K562 (cell line): ENCODE measurements around the gene FBXL13. TPM values are rescaled to one million over a fixed set of nuclear protein-coding genes. Genes with fewer than 3 reads are reported as not detected.

Experiments used
- ATAC-seq: fragments of 200-7000 bp; cut with Tn5 transposase; 3 replicates; pipeline ENCODE4 v1.9.1; 2020; ENCODE audit warnings: moderate library complexity
- BruUV-seq: library from RNA; stranded (reverse); fragments of 400-500 nt; replicated peaks from 2 replicates; lab custom pipeline; 2021; lab: Mats Ljungman, UMichigan
- CTCF ChIA-PET: fragments of 300-600 bp; formaldehyde crosslinking; extraction: SDS; loops from one replicate; lab custom pipeline; 2021; ENCODE audit warnings: low intra/inter-chr PET ratio; lab: Yijun Ruan, JAX
- POLR2A ChIA-PET: fragments of 300-600, 350-650 bp; sonication (Branson Sonifier 250); formaldehyde crosslinking; extraction: SDS; loops from one replicate; lab custom pipeline; 2021; ENCODE audit warnings: antibody characterized with exemption, inconsistent platforms; lab: Yijun Ruan, JAX
- DNase-seq, 4 experiments: peaks; one replicate each; pipeline versions ENCODE4 v3.0.0 to v3.0.0-alpha.2; 2011 to 2018; ENCODE audit warnings: low spot score in 3 of 4, mixed read lengths in 3 of 4; ENCODE audit errors: extremely low read depth in 1 of 4
- FAIRE-seq: peaks from 2 replicates; lab custom pipeline; 2011; peaks lifted over from hg19 to GRCh38; lab: Jason Lieb, UNC
- H2AFZ ChIP-seq: 2 replicates; pipeline ENCODE4 v1.6.0; 2011; ENCODE audit warnings: low read depth, low read length, control low read depth, inconsistent platforms
- H3K27ac ChIP-seq: fragments of 200-600 bp; 3 replicates; pipeline ENCODE4 v1.8.0; 2011; ENCODE audit warnings: low read depth, mild to moderate bottlenecking, control low read depth, inconsistent platforms, low read length, moderate library complexity, mixed read lengths; ENCODE audit errors: extremely low read depth
- H3K27me3 ChIP-seq, 2 experiments: fragments of 300-600 bp in 1 of 2; 2 replicates in 1 of 2; 3 replicates in 1 of 2; pipeline versions ENCODE4 v1.6.0 to v1.8.0; 2011; ENCODE audit warnings: inconsistent platforms in 2 of 2, low read length in 2 of 2, mild to moderate bottlenecking in 1 of 2, mixed read lengths in 1 of 2, moderate library complexity in 1 of 2; ENCODE audit not compliant: control insufficient read depth in 2 of 2, insufficient read depth in 2 of 2
- H3K36me3 ChIP-seq: fragments of 300-600 bp; 3 replicates; pipeline ENCODE4 v1.8.0; 2011; ENCODE audit warnings: mild to moderate bottlenecking, low read length, inconsistent platforms; ENCODE audit not compliant: control insufficient read depth, insufficient read depth
- H3K4me1 ChIP-seq, 2 experiments: fragments of 200-600 bp in 1 of 2; replicated peaks in 1 of 2; 2 replicates in 1 of 2; 3 replicates in 1 of 2; pipeline versions ENCODE4 v1.5.1 to v1.8.0; 2011; ENCODE audit warnings: inconsistent platforms in 2 of 2, low read length in 2 of 2, mild to moderate bottlenecking in 1 of 2, mixed read lengths in 1 of 2, moderate library complexity in 1 of 2; ENCODE audit not compliant: control insufficient read depth in 2 of 2, insufficient read depth in 2 of 2
- H3K4me2 ChIP-seq: 2 replicates; pipeline ENCODE4 v1.6.1; 2011; ENCODE audit warnings: low read length, control low read depth, inconsistent platforms, mixed read lengths; ENCODE audit not compliant: insufficient read depth
- H3K4me3 ChIP-seq: fragments of 200-600 bp; sonication (generic), shearing (Covaris generic); 2 replicates; pipeline ENCODE4 v1.5.1; 2016; ENCODE audit warnings: control low read depth, inconsistent platforms
- H3K79me2 ChIP-seq: fragments of 200-600 bp; 3 replicates; pipeline ENCODE4 v1.8.0; 2011; ENCODE audit warnings: low read length, inconsistent platforms; ENCODE audit not compliant: control insufficient read depth, insufficient read depth
- H3K9ac ChIP-seq, 2 experiments: 2 replicates each; pipeline versions ENCODE4 v1.6.0 to v1.6.1; 2011; ENCODE audit warnings: low read depth in 2 of 2, low read length in 2 of 2, control low read depth in 1 of 2, inconsistent platforms in 1 of 2, mild to moderate bottlenecking in 1 of 2, mixed read lengths in 1 of 2; ENCODE audit not compliant: insufficient read depth in 1 of 2
- H3K9me1 ChIP-seq: one replicate; pipeline ENCODE4 v1.6.0; 2011; ENCODE audit warnings: inconsistent platforms, mild to moderate bottlenecking, low read length, moderate library complexity; ENCODE audit not compliant: control insufficient read depth, insufficient read depth
- H3K9me3 ChIP-seq: replicated peaks from 2 replicates; pipeline ENCODE4 v1.5.1; 2011; ENCODE audit warnings: low read depth, low read length, inconsistent platforms; ENCODE audit not compliant: control insufficient read depth, insufficient read depth
- H4K20me1 ChIP-seq: replicated peaks from 2 replicates; pipeline ENCODE4 v1.6.1; 2011; ENCODE audit warnings: low read length, inconsistent platforms, mixed read lengths; ENCODE audit not compliant: control insufficient read depth, insufficient read depth
- ARID1B ChIP-seq: fragments of 450-650 bp; IDR thresholded peaks from 2 replicates; pipeline ENCODE4 v1.6.1; 2016; ENCODE audit warnings: antibody characterized with exemption, mild to moderate bottlenecking, inconsistent platforms
- ARID2 ChIP-seq: fragments of 450-650 bp; IDR thresholded peaks from 2 replicates; pipeline ENCODE4 v1.6.1; 2017; ENCODE audit warnings: antibody characterized with exemption, mild to moderate bottlenecking
- CBFA2T2 ChIP-seq: fragments of 450-650 bp; conservative IDR thresholded peaks from 2 replicates; pipeline ENCODE4 v1.6.1; 2017; ENCODE audit warnings: mild to moderate bottlenecking
- CBFA2T3 ChIP-seq: fragments of 450-650 bp; IDR thresholded peaks from 2 replicates; pipeline ENCODE4 v1.6.1; 2017
- CBX5 ChIP-seq: IDR thresholded peaks from 2 replicates; pipeline ENCODE4 v1.6.1; 2014; ENCODE audit warnings: low read depth, borderline replicate concordance
- CREM ChIP-seq: IDR thresholded peaks from 2 replicates; pipeline ENCODE4 v1.6.1; 2014; ENCODE audit warnings: antibody characterized with exemption, low read depth
- NCOA2 ChIP-seq, 2 experiments: fragments of 450-650 bp; IDR thresholded peaks; 2 replicates each; pipeline ENCODE4 v1.6.1; 2018; ENCODE audit warnings: mild to moderate bottlenecking in 2 of 2, moderate library complexity in 1 of 2; ENCODE audit not compliant: partially characterized antibody in 2 of 2
- NCOR1 ChIP-seq: fragments of 450-650 bp; IDR thresholded peaks from 2 replicates; pipeline ENCODE4 v1.6.1; 2016; ENCODE audit warnings: mild to moderate bottlenecking, moderate library complexity
- NFE2 ChIP-seq: IDR thresholded peaks from 2 replicates; pipeline ENCODE4 v1.6.1; 2014; ENCODE audit warnings: antibody characterized with exemption, low read depth
- POLR2AphosphoS5 ChIP-seq: IDR thresholded peaks from 2 replicates; pipeline ENCODE4 v1.6.1; 2011; ENCODE audit warnings: mild to moderate bottlenecking, low read depth, low read length, moderate library complexity; ENCODE audit not compliant: control insufficient read depth, insufficient read depth
- SMC3 ChIP-seq: conservative IDR thresholded peaks from 2 replicates; pipeline ENCODE4 v1.6.1; 2011; ENCODE audit warnings: low read depth, low read length, improper control_type of control experiment; ENCODE audit not compliant: insufficient read depth
- TAL1 ChIP-seq: fragments of 450-650 bp; IDR thresholded peaks from 2 replicates; pipeline ENCODE4 v1.6.1; 2016; ENCODE audit warnings: mild to moderate bottlenecking
- TCF3 ChIP-seq: sonication (generic); formaldehyde crosslinking; IDR thresholded peaks from 2 replicates; pipeline ENCODE4 v1.4.0; 2020; ENCODE audit warnings: mild to moderate bottlenecking, missing genetic modification reagents
- TOE1 ChIP-seq, 2 experiments: fragments of 450-650 bp in 1 of 2; sonication (generic) in 1 of 2; formaldehyde crosslinking in 1 of 2; IDR thresholded peaks; 2 replicates each; pipeline versions ENCODE4 v1.7.1 to v1.8.0; 2016 to 2022; ENCODE audit warnings: borderline replicate concordance in 2 of 2, mild to moderate bottlenecking in 2 of 2, antibody characterized with exemption in 1 of 2, inconsistent platforms in 1 of 2, low read depth in 1 of 2, missing genetic modification reagents in 1 of 2, moderate library complexity in 1 of 2
- ZBTB7A ChIP-seq: IDR thresholded peaks from 2 replicates; pipeline ENCODE4 v1.6.1; 2011; ENCODE audit warnings: low read depth, mild to moderate bottlenecking, low read length, moderate library complexity, borderline replicate concordance; ENCODE audit not compliant: control insufficient read depth
- WGBS: fragments of 100-300 bp; shearing (Covaris generic); methylation state at CpG from one replicate; pipeline ENCODE4 v1.1.6; 2016; ENCODE audit warnings: low coverage, mixed read lengths; ENCODE audit not compliant: insufficient coverage; ENCODE audit errors: missing lambda C conversion rate; 5-methylcytosine and 5-hydroxymethylcytosine counted together
- in situ Hi-C: fragments of 300-500 bp; cut with MboI; formaldehyde crosslinking; loops from 4 replicates; pipeline ENCODE4 v1.15.0; 2018; ENCODE audit warnings: inconsistent platforms, mixed read lengths
- intact Hi-C: fragments of 100-400 bp; cut with micrococcal nuclease; formaldehyde crosslinking; loops from 2 replicates; pipeline ENCODE4 v1.14.2; 2022
- polyA plus RNA-seq, 8 experiments: library from polyadenylated mRNA; depleted of rRNA in 4 of 8; stranded (reverse) in 5 of 8; unstranded in 3 of 8; fragments of >200 nt; fragmentation: Nextera tagmentation in 2 of 8; fragmentation: Illumina TruSeq in 1 of 8; extraction: Ambion mirVana in 2 of 8; extraction: Trizol in 1 of 8; gene quantifications; 2 replicates each; pipeline versions ENCODE4 v1.2.1 to v1.2.3, GENCODE V29; 2011 to 2014; ENCODE audit warnings: inconsistent platforms in 1 of 8, missing spikeins in 1 of 8
- total RNA-seq, 7 experiments: library from RNA; depleted of rRNA in 6 of 7; stranded (reverse); fragments of >200 nt in 6 of 7; fragmentation: Illumina TruSeq in 2 of 7; extraction: Trizol in 2 of 7; gene quantifications; 2 replicates each; pipeline versions ENCODE4 v1.2.1 to v1.2.3, GENCODE V29; 2011 to 2021; ENCODE audit warnings: low replicate concordance in 1 of 7
- TF ChIP-seq, protein P1 (sequence below): fragments of 450-650 bp; formaldehyde crosslinking; IDR thresholded peaks from 2 replicates; pipeline ENCODE4 v1.4.0; 2020; ENCODE audit warnings: mild to moderate bottlenecking, moderate library complexity
- TF ChIP-seq, protein P2 (sequence below): fragments of 450-650 bp; IDR thresholded peaks from 2 replicates; pipeline ENCODE4 v1.6.1; 2016; ENCODE audit warnings: mild to moderate bottlenecking

Gene FBXL13
- total and polyA plus RNA-seq, 9 of the 15 experiments (the other 6 are each of a cell fraction or from before 2014, with no cell fraction given): 16.3 to 55.0 (median 25.4) TPM

DNA sequence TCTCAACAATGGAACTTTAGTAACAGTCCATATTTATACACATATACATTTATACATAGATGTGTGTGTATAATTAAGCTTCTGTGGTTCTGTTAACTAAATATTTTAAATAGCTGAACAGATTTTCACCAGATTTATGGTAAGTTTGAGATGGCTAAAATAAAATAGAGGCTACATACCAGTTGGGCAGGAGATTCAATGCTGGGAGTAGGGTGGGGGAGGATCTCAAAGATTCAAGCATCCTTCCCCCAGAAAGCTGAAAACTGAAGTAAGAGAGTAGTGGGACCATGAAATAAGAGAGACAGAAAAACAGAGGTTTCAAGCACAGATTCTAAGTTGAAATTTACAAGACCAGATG lies 147.8 kb downstream of the FBXL13 start (continued):
- TF ChIP-seq, protein P1, sequence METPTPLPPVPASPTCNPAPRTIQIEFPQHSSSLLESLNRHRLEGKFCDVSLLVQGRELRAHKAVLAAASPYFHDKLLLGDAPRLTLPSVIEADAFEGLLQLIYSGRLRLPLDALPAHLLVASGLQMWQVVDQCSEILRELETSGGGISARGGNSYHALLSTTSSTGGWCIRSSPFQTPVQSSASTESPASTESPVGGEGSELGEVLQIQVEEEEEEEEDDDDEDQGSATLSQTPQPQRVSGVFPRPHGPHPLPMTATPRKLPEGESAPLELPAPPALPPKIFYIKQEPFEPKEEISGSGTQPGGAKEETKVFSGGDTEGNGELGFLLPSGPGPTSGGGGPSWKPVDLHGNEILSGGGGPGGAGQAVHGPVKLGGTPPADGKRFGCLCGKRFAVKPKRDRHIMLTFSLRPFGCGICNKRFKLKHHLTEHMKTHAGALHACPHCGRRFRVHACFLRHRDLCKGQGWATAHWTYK (CRISPR knock-in tag): no peak
- TF ChIP-seq NCOA2 (IDR thresholded peaks at IDR 0.05; ENCODE audit: partially characterized antibody in 2 of 2): no peak
- no peak for TF ChIP-seq CBX5
- TF ChIP-seq TOE1 (IDR thresholded peaks at IDR 0.05; ENCODE audit: borderline replicate concordance): no peak
- TF ChIP-seq TOE1 (CRISPR knock-in tag; IDR thresholded peaks at IDR 0.05; ENCODE audit: borderline replicate concordance, low read depth): no peak
- no peak for TF ChIP-seq ZBTB7A
- TF ChIP-seq CREM: no peak

DNA sequence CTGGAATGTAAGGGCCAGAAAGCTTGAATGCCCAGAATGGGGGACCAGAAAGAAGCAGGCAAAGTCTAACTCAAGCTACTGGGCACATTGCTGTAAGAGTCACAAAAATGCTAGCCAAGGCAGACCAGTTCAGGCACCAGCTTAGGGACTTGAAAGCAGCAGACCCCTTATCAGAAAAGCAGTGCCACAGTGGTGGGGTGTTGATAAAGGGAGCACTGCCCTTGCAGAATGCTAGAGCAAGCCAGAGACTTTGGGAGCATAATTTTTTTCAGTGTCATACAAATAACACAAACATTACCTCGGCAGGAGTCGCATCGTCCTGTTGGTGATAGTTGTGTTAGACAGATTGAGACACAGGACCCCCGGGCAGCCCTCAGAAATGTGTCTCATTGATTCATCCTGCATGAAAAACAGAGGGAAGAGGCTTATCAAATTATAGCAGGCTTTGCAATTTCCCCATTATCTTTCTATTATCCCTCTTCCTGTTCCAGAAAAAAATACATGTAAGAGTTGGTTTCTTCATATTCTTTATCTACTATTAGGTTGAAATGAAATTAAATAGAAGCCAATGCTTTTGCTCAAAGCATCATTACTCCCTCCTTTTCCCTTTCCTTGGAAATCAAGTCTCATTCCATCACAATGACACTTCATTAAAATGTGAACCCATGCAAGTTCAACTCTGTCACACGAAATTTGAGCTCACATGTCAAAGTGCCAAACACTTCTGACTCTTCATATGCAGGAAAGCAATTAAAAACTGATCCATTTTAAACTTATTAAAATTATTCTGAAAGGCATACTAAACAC lies 148.4 kb downstream of the FBXL13 start:
- peak overlapping the region in 1 of 2 experiments; percentile 8; a peak in 1 of 4 replicates for H3K9ac ChIP-seq
- CTCF ChIA-PET: no interaction called here
- no peaks in the 10 kb centered on the region for H3K27me3 ChIP-seq
- WGBS: 5% methylated on average over 5 of the region's 5 CpGs
- H3K79me2 ChIP-seq: no peaks in the 10 kb centered on the region
- intact Hi-C loops: no loop called here
- no peaks in the 10 kb centered on the region for H3K9me3 ChIP-seq
- DNase-seq: peak in 2 of 4 experiments; percentile 35 to 49
- FAIRE-seq: no peak
- POLR2A ChIA-PET: interaction anchor here (3.6 kb wide), 1 partner anchor 12 kb away, joined by 21 read pairs; no protein-coding TSS in a partner anchor
- no TSS peak for BruUV-seq
- H4K20me1 ChIP-seq: no peaks in the 10 kb centered on the region; the same call in 1 of the 2 replicates
- H3K4me3 ChIP-seq: no peak overlapping the region
- no peaks in the 10 kb centered on the region for H3K9me1 ChIP-seq
- H2AFZ ChIP-seq: no peak overlapping the region
- H3K4me2 ChIP-seq: peak overlapping the region; percentile 6; the same call in 1 of the 2 replicates
- in situ Hi-C loops: no loop called here
- peak; percentile 80 for ATAC-seq
- H3K4me1 ChIP-seq: peaks cover 7% of the 10 kb centered on the region in 2 experiments; a peak in 3 of 5 replicates
- H3K27ac ChIP-seq: no peak overlapping the region
- H3K36me3 ChIP-seq: peaks cover 36% of the 10 kb centered on the region
- no peak for TF ChIP-seq ARID2
- TF ChIP-seq, protein P2, sequence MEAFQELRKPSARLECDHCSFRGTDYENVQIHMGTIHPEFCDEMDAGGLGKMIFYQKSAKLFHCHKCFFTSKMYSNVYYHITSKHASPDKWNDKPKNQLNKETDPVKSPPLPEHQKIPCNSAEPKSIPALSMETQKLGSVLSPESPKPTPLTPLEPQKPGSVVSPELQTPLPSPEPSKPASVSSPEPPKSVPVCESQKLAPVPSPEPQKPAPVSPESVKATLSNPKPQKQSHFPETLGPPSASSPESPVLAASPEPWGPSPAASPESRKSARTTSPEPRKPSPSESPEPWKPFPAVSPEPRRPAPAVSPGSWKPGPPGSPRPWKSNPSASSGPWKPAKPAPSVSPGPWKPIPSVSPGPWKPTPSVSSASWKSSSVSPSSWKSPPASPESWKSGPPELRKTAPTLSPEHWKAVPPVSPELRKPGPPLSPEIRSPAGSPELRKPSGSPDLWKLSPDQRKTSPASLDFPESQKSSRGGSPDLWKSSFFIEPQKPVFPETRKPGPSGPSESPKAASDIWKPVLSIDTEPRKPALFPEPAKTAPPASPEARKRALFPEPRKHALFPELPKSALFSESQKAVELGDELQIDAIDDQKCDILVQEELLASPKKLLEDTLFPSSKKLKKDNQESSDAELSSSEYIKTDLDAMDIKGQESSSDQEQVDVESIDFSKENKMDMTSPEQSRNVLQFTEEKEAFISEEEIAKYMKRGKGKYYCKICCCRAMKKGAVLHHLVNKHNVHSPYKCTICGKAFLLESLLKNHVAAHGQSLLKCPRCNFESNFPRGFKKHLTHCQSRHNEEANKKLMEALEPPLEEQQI: no peak
- TF ChIP-seq ARID1B: 0 out of 2 replicates have a peak, but pooled peaks have one; percentile 39
- TF ChIP-seq TCF3 (CRISPR knock-in tag): peak; percentile 56
- TF ChIP-seq CBFA2T2: peak; percentile 36
- TF ChIP-seq TAL1: peak; percentile 18; the same call in 1 of the 2 replicates
- peak; percentile 66 for TF ChIP-seq CBFA2T3
- TF ChIP-seq SMC3: no peak
- TF ChIP-seq NFE2: no peak
- TF ChIP-seq NCOR1: peak; percentile 22; the same call in 1 of the 2 replicates
- TF ChIP-seq POLR2AphosphoS5: peak; percentile 24; the same call in 1 of the 2 replicates
